GM19468 (cell line): ENCODE results near the gene GSS.
"Not testable (repeated sequence)": the region's sequence is repeated elsewhere in the genome, so short reads cannot be mapped to it uniquely, and the experiment has no call there.

Experiments
- ATAC-seq: cut with Tn5 transposase; IDR thresholded peaks from one replicate; pipeline ENCODE4 v1.9.1; 2021; ENCODE audit warnings: mild to moderate bottlenecking, moderate library complexity, moderate number of reproducible peaks; ENCODE audit not compliant: unreplicated experiment; ENCODE audit errors: extremely low read depth

The GSS gene

DNA sequence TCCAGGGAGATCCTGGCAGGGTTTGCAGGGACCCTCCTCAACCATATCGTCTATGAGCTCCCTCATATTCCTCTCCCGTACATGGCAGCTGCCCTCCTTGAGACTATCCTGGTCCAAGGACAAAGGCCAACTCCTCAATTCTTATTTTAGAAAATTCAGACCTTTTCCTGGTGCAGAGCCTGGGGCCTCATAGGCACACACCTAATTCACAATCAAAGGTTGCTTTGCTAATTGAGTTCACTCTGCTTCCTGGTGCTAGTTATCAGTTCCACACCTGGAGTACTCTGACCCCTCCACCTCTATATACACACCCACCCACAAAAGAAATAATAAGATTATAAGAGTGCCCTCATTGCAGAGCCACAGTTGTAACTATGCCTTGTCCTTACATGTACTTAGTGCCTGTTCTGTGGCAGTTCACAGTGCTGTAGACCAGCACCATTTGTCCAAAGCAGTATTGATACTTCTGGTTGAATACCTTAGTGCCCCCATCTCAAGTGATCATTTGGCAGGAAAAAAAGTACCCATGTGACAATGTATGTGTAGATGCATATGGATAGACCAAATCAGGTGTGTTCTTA is 38.7 kb downstream of the GSS start:
- no peak for ATAC-seq

DNA sequence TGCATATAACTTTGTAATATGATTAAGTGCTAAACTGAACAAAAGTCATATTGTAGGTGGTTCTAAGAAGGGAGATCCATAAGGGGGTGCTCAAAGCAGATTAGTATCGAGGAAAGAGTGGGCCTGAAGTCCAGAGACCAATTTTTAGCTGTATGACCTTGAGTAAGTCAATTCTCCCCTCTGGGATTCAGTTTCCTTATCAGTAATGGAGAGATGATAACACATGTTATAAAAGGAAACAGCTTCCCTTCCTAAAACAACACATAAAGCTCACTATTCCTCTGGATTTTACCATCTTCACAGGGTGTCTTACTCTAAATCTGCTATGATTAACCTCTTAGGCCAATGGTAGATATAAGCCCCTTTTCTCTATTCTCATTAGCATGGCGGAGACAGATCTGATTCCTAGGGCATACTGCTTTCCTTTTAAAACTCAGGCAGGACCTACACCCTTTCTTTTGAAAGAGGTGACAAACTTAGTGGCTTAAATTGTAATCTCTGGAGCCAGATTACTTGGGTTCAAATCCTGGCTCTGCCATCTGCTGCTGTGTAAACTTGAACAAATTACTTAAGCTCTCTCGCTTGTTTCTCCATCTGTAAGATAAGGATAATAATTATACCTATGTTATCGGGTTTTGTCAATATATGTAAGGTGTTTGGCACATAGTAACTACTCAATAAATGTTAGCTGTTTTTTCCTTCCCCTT is 39.7 kb downstream of the GSS start:
- ATAC-seq: no peak

DNA sequence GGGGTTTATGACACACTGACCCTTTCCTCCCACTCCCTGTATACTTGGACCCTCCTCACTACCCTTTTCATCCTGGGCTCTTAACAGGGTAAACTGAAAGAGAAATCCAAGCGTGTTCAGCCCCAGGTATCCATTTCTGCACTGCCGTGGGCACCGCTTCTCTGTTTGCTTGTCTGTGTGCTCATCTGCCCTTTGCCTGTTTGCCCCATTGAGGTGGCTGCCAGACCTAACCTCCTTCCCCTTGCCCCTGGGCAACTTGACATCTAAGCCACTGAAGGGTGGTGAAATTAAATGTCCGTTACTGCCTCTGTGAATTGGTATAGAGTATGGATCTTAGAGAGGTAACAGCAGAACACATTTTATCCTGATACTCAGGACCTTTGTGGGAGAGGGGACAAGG is 40.5 kb downstream of the GSS start:
- ATAC-seq: no peak

DNA sequence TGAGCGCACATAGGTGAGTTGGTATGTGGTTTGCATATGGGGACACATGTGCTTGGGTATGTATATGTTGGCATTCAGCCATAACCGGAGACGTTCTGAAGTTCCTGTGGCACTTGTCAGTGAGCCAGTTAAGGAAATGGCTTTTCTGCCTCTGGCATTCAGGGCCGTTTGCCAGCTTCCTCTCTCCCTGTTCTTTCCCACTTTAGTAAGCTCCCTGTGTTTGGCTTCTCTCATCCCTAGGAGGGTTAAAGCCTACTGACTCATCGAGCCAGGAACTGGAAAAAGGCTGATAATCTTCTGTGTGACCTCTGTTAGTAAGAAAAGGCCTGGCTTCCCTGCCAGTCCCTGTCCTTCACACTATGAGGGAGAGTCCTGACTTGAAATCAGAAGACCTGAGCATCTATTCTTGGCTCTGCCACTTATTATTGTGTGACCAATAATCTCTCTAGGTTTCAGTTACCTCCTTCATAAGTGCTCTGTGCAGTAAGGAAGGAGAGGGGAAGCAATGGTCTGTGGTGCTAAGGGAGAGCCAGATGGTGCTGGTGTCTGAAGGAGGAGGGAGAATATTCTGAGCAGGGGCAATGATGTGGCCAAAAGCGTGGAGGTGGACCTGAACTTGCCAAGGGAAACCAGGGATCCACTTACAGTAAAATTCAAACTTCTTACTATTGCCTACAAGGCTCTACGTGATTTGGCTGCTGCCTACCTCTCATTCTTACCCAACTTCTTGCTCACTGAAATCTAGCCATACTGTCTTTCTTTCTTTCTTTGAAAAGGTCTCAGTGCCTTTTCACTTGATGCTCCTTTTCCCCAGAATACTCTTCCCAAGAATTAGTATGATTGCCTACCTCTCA is 47.8 kb downstream of the GSS start:
- no peak for ATAC-seq

DNA sequence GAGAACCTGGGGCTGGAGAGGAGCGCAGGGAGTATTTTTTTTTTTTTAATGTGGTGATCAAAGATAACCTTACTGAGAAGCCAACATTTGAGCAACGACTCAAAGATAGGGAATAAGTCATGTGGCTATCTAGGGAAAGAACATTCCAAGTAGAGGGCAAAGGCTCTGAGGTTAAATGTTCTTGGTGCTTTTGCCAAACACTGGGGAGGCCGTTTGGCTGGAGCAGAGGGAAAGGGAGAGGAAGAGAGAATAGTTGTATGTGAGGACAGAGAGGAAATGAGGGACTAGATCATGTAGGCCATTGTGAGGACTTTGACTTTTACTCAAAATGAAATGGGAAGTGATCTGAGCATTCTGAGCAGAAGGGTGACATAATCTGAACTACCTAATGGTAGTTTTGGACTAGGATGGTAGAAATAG is 51.4 kb downstream of the GSS start:
- ATAC-seq: no peak

DNA sequence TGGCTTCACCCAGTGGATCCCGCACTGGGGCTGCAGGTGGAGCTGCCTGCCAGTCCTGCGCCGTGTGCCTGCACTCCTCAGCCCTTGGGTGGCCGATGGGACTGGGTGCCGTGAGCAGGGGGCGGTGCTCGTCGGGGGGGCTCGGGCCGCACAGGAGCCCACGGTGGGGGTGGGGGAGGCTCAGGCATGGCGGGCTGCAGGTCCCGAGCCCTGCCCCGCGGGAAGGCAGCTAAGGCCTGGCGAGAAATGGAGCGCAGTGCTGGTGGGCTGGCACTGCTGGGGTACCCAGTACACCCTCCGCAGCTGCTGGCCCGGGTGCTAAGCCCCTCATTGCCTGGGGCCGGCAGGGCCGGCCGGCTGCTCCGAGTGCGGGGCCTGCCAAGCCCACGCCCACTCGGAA is 56.9 kb downstream of the GSS start:
- ATAC-seq: not testable (repeated sequence)

DNA sequence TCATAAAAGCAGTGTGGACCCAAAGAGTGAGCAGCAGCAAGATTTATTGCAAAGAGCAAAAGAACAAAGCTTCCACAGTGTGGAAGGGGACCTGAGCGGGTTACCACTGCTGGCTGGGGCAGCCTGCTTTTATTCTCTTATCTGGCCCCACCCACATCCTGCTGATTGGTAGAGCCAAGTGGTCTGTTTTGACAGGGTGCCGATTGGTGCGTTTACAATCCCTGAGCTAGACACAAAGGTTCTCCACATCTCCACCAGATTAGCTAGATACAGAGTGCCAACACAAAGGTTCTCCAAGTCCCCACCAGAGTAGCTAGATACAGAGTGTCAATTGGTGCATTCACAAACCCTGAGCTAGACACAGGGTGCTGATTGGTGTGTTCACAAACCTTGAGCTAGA is 57.5 kb downstream of the GSS start:
- ATAC-seq: not testable (repeated sequence)

DNA sequence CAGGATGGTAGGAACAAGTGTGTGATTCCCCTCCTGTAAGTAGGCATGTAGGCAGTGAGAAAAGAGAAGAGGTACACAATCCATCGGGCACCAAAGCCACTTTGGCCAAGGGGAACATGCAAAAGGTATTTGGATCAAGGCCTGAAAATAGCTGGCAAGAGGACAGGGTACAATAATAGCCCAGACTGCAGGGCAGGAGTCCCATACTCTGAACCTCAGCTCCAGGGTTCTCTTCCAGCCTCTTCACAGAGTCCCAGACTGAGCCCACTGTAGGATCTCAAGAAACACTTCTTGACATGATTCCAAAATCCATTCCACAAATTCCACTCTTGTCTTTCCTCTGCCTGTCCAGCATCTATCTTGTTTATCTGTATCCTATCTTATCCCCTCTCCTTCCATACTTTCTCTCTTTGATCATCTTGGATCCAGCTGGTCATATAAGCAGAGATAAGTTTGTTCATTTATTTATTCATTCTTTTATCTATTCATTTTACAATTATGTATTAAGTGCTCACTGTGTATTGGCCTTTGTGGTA is 59.5 kb downstream of the GSS start:
- no peak for ATAC-seq

DNA sequence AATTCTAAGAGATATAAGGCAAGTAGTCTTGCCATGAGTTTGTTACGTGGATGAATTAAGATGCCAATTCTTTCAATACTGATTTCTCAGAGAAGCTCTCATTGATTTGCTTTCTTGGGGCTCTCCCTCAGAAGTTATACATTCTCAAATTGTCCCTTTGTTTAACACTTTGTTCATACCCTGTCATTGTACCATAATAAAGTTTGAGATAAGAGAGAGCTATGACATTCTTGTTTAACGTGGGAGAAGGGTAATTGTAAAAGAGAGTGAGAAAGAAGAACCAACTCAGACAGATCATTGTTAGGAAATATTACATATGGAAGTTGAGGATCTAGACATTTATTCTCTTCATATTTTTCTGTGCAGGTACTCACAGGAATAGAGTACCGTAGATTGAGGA is 60.1 kb downstream of the GSS start:
- ATAC-seq: no peak

DNA sequence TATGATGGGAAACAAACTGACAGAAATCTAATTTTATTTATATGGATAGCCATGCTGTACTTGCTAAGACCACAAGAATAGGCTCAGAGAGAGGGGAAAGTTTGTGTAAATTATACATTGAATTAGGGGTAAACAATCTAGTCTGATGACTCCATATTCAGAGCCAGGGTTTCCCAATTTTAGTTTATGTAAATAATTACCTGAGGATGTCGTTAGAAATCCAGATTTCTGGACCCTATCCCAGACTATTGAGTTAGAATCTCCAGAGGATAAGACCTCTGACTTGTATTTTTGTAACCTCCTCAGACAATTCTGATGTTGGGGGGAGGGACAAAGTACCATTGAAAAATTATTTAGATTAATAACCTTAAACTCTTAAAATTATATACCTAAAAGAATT is 60.9 kb downstream of the GSS start:
- ATAC-seq: no peak

DNA sequence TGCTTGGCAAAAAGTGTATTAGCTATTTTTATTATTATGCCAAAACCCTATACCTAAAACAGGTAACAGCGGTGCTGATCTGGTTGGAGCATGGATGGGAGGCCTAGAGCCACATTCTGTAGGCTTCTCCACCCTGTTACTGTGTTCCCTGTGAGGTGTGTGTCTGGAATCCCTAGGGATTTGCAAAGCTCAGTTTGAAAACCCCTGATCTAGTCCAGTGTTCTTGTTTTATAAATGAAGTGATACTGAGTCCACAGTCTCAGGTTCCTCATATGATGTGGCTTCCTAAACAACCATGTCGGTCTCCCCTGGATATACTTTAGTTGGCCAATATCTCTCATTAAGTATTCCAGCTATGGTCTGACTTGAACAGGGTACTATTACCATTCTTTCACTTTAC is 62.9 kb downstream of the GSS start:
- ATAC-seq: no peak

DNA sequence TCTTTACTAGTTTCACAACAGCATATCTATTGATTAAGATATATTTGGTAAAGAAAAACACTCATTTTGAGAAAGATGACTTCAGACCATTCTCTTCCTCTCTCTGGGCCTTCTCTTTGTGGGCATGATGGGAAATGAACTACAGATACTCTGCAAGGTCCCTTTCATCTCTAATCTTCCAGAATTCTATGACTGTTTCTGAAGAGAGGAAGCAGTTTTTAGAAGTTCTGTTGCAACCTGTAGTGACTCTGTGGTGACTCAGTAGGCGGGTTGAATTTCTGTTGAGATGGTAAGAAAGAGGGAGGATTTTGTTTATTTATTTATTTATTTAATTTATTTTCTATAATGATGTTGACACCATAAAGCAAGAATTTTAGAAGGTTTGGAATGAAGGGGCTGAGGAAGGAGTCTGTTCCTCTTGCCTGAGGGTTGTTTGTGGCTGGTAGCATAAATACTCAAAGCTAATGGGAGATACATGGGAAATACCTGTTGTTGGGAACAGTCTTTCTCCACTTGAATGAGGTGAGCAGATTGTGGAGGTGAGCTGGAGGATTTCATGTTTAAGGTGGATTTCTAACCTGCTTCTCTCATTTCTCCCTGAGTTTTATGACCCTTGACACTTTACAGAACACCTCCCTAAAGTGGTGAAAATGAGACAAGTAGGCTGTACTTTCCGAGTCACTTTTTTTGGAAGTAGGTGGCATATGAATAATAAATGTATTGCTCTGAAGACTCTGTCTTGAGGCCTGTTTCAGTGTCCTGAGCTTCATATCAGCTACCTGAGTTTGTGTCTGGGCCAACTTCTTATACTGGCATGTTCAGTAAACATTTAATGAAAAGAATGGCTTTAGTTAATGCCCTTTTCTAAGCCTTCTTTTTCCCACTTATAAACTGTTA is 64.2 kb downstream of the GSS start:
- no peak for ATAC-seq

DNA sequence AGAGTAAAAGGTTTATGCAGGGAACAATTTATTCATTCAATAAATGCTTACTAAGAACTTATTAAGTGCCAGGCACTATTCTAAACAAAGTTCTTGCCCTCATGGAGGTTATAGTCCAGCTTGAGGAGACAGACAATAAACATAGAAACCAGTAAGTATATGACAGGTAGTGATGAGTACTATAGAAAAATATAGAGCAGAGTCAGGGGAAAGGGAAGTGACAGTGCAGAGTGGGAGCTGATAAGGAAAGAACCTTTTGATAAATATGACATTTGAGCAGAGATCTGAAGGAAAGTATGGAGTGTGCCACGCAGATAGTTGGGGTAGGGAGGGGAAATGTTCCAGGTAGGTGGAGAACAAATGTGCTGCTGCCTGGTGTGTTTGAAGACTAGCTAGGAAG is 67.1 kb downstream of the GSS start:
- no peak for ATAC-seq

DNA sequence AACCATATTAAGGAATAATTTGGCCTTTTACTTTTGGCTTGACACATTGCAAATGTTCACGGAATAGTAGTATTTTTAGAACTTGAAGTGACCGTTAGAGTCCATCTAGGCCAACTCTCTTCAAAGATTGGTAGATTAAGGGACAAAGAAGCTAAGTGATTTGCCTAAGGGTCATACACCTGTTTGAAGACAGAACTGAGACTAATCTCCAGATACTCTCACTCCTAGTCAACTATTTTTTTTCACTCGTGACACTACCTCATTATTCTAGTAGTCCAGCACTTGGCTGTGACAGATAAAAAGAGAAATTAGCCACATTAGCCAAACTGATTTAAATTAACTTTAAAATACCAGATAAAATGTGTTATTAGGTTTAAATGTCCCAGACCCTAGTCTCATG is 68.6 kb downstream of the GSS start:
- ATAC-seq: no peak

DNA sequence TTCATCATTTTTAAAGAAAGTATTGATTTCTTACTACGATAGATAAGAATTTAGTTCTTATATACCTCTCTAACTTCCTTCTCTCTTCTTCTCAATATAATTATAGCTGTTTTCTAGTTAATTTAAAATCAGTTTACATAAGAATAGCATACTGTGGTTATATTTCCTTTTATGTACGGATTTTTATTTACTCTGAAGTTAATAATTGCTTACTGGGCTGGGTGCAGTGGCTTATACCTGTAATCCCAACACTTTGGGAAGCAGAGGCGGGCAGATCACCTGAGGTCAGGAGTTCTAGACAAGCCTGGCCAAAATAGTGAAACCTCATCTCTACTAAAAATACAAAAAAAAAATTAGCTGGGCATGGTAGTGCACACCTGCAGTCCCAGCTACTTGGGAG is 69.5 kb downstream of the GSS start:
- no peak for ATAC-seq

DNA sequence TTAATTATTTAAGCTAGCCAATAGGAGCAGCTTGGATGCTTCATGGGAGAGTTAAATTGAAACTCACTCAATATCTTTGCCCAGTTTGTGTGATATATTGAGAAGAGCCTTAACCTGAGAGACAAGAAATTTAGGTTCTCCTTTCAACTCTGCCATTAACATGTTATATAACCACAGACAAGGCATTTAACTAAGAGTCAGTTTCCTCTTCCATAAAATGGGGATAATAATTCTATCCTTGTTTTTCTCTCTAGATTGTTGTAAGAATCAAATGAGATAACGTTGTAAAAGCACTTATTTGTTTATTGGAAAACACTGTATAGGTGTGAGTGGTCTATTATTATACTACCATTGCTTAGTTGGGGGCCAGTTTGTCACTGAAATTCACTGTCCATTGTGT is 71.3 kb downstream of the GSS start:
- no peak for ATAC-seq

DNA sequence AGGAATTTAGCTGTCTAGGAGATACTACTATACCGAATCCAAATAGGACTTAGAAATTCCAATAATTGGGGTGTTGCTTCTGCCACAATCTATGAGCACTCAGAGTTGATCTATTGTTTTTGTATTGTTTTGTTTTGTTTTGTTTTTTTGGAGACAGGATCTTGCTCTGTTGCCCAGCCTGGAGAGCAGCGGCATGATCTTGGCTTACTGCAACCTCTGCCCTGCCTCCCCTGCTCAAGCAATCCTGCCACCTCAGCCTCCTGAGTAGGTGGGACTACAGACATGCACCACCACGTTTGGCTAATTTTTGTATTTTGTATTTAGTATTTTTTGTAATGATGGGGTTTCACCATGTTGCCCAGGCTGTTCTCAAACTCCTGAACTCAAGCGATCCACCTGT is 71.8 kb downstream of the GSS start:
- no peak for ATAC-seq

DNA sequence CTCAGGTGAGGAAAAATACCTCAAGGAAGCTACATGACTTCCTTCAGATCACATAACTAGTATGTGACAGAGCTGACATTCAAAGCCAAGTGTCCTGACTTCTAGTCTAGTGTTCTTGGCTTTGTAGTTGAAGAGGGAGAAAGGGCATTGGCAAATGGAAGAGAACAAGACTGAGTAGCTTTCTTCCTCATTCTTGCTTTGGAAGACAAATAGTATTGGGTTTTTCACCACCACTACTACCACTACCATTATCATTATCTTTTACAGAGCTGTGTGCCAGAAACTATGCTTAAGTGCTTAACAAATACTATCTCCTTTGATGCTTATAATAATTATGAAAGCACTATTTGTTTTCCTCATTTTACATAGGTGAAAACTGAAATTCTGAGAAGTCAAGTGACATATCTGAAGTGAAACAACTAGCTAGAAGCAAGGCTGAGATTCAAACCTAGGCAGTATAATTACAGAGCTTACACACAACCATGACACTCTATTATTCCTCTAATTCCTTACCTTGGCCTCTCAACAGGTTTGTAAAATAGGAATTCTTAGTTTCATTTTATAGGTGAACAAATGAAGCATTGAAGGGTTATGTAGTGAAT is 72.4 kb downstream of the GSS start:
- no peak for ATAC-seq

DNA sequence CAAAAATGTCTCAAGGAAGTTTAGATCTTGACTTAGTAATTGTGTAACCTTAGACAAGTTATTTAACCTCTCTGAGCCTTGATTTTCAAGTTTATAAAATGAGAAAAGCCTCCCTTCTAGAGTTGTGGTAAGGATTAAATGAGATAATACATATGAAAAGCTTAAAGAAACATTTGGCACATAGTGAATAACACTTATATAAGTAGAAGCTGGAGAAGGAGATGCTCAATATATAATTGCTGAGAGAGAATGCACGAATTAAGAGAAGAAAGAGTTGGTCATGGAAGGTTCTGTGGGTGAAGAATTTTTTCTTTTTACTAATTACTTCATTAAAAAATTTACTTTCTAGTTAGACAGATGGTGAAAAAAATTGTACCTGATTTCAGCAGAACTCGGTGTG is 73.9 kb downstream of the GSS start:
- ATAC-seq: no peak

DNA sequence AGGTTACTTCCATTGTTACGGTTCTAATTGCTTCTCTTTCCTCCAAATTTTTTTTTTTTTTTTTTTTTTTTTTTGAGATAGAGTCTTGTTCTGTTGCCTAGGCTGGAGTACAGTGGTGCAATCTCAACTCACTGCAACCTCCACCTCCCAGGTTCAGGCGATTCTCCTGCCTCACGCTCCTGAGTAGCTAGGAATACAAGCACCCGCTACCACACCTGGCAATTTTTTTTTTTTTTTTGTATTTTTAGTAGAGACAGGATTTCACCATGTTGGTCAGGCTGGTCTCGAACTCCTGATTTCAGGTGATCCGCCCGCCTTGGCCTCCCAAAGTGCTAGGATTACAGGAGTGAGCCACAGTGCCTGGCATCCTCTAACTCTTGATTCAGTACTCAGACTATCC is 74.6 kb downstream of the GSS start:
- not testable (repeated sequence) for ATAC-seq
